GM19324 (cell line): ENCODE results near the gene AATK.

ENCODE experiments used
- ATAC-seq: cut with Tn5 transposase; IDR thresholded peaks from one replicate; pipeline ENCODE4 v1.9.1; 2021; ENCODE audit warnings: mild to moderate bottlenecking, moderate library complexity; ENCODE audit not compliant: unreplicated experiment, low FRiP score

The AATK gene, protein sequence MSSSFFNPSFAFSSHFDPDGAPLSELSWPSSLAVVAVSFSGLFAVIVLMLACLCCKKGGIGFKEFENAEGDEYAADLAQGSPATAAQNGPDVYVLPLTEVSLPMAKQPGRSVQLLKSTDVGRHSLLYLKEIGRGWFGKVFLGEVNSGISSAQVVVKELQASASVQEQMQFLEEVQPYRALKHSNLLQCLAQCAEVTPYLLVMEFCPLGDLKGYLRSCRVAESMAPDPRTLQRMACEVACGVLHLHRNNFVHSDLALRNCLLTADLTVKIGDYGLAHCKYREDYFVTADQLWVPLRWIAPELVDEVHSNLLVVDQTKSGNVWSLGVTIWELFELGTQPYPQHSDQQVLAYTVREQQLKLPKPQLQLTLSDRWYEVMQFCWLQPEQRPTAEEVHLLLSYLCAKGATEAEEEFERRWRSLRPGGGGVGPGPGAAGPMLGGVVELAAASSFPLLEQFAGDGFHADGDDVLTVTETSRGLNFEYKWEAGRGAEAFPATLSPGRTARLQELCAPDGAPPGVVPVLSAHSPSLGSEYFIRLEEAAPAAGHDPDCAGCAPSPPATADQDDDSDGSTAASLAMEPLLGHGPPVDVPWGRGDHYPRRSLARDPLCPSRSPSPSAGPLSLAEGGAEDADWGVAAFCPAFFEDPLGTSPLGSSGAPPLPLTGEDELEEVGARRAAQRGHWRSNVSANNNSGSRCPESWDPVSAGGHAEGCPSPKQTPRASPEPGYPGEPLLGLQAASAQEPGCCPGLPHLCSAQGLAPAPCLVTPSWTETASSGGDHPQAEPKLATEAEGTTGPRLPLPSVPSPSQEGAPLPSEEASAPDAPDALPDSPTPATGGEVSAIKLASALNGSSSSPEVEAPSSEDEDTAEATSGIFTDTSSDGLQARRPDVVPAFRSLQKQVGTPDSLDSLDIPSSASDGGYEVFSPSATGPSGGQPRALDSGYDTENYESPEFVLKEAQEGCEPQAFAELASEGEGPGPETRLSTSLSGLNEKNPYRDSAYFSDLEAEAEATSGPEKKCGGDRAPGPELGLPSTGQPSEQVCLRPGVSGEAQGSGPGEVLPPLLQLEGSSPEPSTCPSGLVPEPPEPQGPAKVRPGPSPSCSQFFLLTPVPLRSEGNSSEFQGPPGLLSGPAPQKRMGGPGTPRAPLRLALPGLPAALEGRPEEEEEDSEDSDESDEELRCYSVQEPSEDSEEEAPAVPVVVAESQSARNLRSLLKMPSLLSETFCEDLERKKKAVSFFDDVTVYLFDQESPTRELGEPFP (N-terminal part only)

DNA sequence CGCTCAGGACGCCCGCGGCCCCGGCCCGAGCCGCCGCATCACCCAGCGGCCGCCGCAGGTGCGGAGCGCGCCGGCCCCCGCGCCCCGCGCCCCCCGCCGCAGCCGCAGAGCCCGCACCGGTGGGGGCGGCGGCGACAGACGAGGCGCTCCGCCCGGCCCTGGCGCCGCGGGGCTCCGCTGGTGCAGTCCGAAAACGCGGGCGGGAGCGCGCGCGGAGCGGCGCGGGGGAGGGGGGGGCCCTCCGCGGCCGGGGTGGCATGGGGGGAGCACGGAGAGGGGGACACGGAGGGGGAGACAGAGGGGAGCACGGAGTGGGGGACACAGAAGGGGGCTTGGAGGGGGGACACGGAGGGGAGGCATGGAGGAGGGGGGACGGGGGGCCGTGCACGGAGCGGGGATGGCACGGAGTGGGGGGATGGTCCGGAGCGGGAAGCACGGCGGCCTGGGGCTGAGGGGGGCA is at the start of gene AATK:
Gene AATK, minus strand, starts transcription at position 189 of the 460 bp plus-strand sequence. CDS start 229 bp downstream, outside the sequence.
- ATAC-seq: no peak

DNA sequence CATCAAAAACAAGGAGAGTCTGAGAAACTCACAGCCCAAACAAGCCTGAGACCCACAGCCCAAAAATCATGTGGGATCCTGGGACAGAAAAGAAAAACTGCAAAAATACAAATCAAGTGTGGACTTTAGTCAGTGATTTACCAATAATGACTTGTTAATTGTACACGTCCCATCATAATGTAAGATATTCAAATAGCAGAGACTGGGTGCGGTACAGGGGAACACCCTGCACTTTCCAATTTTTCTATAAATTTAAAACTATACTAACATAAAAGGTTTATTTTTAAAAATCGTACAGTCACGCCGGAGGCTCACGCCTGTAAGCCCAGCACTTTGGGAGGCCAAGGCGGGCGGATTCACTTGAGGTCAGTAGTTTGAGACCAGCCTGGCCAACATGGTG is 48.0 kb upstream of the AATK start:
- no peak for ATAC-seq

DNA sequence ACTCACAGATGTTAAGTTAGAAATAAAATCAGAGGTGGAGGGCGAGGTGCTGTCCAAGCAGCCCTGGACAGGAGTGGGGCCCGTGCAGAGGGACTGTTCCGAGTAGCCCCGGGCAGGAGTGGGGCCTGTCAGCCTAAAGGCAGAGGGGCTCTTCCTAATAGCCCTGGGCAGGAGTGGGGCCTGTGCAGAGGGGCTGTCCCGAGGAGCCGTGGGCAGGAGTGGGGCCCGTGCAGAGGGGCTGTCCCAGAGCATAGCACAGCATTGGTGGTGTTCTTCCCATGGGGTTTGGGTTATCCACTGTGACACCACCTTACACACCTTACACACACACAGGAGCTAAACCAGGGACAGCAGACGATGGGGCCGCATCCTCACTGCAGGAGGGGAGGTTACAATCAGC is 46.3 kb upstream of the AATK start:
- no peak for ATAC-seq

DNA sequence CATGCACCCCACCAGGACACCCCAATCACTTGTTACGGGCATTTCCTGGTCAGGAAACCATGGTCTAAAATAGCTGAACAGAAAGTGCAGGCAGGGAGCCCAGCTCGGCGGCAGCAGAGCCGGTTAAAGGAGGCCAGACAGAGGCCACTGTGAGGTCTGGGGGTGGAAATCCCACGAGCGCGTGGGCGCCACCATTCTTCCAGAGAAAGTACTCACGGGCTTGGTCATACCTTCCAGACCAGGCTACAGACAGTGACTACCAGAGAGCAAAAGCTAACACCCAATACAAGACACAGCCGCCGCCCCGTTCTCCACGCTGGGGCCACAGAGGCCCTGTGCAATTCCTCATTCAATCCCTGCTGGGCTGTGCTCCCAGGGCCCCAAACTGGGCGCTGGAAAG is 44.8 kb upstream of the AATK start:
- ATAC-seq: no peak

DNA sequence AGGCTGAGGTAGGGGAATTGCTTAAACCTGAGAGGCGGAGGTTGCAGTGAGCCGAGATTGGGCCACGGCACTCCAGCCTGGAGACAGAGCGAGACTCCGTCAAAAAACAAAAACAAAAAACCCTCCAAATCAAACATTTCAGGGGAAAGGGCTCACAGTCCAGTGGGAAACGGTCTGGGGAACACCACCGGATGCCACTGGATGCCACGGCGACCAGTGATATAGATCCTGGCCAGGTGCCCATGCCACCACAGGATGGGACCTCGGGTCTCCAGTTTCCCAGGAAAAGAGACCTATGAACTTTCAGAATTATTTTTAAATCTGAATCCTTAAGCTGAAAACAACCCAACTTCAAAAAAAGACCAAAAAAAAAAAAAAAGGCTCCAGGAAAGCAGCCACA is 44.4 kb upstream of the AATK start:
- ATAC-seq: no peak

DNA sequence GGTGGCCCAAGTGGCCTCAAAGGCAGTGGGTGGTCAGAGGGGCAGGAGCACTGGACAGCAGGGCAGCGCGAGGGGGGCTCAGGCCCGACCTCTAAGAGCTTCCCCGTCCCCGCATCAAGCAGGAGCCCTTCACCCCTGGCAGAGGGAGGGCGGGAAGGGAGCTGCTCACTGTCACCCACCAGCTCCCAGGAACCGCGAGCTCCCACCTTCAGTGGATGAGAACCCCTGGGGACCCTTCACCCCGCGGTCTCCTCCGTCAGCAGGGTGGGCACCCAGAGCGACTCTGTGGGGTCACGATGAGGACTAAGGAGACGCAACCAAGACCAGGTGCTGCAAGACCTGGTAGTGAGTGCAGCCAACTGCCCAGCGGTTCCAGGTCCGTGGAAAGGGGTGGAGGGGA is 43.1 kb upstream of the AATK start:
- no peak for ATAC-seq

DNA sequence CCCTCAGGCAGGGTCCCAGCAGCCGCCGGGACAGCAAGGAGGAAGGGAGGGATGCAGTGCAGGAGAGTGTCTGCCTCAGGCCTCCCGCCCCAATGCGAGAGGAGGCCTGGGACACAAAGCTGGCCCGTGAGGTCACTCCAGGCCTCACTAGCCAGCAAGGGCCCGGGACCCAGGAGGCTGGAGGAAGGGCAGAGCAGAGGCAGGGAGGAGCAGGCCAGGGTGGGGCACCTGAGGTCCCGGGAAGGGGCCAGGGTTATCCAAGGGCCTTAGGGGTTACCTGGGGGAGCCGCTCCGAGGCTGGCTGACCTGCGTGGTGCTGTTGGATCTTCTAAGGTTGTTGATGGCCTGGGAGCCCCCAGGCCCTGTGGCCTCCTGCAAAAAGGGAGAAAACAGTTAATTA is 42.6 kb upstream of the AATK start:
- ATAC-seq: no peak

DNA sequence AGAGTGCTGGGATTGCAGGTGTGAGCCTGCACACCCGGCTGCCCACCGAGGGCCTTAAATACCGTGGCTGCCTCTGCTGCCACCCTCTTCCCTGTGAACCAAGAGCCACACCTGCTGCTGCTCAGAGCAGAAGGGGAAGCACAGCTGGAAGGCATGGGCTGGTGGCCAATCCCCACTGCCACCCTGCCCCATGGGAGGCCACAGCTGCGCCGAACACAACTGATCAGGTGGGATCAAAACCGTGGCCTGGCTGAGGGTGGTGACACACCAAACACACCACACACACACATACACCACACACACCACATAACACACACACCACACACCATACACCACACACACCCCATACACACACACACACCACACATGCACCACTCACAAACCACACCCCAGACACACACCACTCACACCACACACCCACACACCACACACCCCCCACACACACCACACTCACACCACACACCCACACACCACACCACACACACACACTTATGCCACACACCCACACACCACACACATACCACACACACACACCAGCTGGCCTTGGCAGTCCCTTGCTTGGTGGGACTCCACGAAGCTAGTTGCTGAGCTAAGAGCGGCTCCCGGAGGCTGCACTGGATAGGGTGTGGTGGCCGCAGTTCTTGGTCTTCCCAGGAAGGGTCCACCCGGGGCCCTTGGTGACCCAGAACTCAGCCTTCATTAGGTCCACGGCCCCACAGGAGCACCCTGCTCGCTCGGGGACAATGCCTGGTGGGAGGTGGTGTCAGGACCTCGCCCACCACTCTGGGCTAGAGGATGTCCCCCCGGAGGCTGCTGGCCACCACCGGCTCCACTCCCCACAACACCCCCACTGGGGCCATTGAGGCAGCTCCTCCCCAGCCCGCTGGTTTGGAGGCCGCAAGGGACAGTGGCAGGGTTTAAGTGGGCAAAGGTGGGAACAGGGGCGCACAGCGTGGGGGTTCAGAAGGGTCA is 41.9 kb upstream of the AATK start:
- no peak for ATAC-seq

DNA sequence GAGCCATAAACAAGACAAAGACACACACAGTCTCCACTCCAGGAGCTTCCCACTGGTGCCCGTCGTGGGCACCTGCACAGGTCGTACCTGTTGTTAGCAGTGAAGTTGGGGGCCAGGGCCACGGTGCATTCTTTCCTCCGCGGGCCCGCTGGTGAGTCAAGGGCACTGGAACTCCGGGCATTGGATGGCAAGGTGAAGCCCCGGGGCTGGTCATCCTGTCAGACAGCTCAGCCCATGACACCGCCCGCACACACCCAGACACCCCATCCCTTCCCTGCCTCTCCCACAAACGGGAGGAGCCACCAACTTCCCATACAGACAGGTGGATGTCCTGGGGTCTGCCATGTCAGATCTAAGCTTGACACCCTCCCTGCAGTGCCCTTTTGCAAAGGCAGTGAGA is 40.6 kb upstream of the AATK start:
- ATAC-seq: no peak

DNA sequence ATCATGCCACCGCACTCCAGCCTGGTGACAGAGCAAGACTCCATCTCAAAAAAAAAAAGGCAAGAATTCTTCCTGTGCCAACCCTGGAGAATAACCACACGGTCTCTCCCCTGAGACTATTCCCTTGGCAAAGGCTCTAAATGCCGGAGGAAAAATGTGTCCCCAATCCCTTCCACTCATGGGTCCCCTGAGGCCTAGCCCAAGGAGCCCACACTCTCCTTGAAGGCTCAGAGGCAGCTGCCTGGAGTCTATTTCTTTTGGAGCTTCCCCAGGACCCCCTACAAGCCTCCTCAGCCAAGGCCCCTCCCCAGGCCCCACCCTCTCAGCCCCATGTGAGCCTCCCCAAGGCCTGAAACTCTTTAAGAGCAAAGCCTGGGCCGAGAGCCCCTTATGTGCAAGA is 40.1 kb upstream of the AATK start:
- ATAC-seq: no peak

DNA sequence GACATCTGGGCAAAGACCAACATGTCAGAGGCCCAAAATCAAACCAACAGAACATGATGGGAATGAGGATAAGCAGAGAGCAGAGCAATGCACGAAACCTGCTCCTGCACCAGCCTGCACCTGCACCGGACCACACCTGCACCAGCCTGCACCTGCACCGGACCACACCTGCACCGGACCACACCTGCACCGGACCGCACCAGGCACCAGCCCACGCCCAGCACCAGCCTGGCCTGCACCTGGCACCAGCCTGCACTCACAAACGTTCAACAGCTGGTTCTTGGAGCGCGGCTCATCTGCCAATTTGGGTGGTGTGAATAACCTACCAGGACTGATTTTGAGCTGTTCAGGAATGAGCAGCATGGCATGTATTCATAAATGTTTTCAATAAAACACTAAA is 38.6 kb upstream of the AATK start:
- ATAC-seq: no peak

DNA sequence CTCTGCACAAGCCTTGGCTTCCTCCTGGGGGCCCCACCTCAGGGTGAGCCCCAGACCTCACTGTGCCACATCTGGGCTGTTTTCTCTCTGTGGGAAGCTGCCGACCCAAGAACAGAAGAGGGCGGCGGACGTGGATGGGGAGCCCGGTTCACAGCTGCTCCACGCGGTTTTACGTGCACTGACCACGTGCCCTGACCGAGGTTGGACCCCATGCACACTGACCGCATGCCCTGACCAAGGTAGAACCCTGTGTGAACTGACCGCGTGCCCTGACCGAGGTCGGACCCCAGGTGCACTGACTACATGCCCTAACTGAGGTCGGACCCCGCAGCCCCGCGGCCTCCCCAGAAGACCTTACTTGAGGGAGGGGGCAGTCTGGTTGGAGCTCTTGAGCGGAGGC is 37.1 kb upstream of the AATK start:
- no peak for ATAC-seq

DNA sequence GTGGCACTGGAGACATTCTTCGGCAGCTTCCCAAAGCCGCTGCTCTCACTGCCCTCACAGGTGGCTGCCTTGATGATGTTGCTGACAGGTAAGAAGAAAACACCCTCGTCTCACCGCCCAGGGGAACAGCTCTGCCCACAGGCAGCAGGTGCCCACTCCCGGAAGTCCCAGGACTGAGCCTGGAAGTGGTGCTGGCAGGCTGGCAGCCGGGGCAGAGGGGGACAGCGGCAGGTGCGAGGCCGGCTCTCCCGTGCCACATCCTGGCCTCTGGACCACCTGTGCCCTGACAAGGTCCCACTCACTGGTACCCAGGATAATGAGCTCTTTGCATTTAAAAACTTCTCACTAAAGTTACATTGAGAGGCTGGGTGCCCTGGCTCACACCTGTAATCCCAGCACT is 36.3 kb upstream of the AATK start:
- no peak for ATAC-seq

DNA sequence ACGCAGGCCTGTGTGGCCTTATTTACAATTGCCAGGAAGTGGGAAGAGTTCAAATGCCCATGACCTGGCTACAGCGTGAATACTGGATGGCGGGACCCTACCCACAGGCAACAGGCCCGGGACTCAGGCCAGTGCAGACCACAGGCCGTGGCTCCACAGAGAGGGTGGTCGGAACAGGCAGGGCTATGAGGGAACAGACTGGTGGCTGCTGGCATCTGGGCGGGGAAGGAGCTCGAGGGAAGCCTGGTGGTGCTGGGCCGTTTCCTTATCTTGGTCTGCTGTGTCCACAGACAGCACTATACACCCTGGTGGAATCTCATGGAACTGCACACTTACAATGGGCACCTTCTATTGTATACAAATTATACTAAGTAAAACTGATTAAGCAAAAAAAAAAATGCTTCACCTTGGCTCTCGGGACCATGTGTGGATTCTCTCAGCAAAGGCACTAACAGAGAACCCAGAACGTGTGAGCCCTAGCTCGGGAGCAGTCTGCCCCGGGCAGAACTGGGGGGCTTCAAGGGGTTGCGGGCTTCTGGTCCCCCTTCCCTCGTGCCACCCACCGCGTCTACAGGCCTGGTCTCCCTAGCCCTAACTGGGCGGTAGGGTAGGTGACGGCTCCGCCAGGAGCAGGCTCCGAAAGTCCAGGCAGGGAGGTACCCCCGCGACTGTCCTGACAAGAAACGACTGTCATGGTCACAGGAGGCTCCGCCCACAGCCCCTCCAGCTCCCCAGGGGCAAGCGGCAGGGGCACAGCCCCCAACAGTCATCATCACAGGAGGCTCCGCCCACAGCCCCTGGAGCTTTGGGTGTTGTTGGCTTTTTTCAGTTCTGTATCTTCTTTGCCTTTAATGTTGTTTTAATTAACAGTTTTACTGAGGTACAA is 34.9 kb upstream of the AATK start:
- no peak for ATAC-seq

DNA sequence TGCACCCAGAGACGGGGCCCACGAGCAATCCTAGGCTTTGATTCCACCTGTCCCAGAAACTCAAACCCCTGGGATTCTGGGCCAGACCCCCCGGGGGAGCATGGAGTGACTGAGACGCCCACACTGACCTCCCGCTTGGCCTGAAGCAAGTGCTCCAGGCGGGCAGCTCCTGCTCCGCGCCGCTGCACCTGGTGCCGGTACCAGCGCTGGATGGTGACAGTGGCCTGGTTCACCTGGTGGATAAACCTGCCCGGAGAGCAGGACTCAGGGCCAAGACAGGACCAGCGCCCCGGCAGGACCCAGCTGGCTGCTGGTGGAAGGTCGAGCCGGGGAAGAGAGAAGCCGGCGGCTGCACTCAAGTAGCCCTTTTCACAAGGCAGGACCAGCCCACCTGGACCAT is 34.2 kb upstream of the AATK start:
- no peak for ATAC-seq

DNA sequence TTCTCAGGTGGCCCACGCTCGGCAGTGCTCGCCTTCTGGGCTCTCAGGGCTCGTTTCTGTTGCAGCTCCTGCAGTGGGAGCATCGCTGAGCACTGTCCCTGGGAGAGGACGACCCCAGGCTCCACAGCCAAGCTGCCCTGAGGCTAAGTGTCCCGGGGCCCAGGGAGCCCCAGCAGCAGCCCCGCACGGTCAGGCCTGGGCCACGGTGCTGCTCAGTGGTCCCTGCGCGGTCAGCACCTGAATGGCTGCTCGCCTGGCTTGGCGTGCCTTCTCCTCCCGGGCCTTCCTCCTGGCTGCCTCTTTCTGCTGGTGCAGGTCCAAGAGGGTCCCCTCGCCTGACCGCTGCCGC is 33.4 kb upstream of the AATK start:
- no peak for ATAC-seq

DNA sequence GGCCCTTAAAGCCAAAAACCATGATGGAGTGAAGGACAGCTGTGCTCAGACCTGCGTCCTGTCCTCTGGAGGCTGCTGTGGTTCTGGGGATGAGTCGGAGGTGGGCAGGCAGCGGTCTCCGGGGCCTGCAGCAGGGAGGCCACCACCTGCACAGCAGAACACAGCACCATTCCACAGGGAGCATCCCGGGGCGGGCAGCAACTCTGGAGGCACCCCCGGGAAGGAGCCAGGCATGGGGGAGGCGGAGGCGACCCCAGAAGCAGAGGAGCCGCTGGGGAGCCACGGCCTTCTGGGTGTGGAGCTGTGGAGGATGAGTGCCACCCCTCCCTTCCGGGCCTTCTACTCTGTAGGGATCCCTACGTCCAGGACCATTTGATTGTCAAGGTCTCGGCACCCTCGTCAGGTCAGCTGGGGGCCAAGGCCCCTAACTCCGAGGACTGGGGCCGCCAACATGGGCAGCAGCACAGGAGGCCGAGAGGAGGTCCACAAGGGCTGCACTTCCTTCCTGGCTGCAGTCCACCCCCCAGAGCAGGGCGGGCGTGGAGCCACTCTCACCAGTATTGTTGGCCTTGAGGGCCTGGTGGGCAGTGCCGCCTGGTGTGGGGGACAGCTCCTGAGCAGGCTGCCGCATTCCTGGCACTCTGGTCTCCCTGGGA is 32.9 kb upstream of the AATK start:
- no peak for ATAC-seq

DNA sequence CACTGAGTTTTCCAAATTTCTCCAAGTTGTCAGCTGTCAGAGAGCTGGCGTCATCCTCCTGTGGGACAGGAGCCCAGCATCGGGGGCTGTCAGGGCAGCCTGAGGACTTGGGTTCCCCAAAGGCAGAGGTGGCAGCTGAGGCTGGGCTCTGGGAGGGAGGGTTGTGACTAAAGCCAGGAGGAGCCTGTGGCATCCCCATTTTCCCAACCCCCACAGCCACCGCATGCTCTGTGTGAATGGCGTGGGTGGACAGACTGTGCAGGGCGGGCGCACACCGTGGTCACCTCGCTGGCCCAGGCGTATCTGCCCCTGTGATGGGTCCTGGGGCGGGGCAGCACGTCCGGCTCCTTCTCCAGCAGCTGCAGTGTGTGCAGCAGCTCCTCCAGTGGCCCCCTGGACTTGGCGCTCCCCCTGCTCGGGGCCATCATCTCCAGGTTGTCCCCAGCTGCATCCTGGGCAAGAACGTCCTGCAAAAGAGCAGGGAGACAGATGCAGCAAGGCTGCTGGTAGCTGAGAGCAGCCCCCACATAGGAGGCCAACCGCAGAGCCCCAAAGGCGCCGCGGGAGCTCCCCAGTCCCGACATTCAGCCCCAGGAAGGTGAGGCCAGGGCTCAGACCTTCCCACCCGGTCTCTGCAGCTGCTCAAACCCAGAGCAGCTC is 31.9 kb upstream of the AATK start:
- ATAC-seq: no peak
